ENCODE data around the gene GJC2. TPM values are rescaled to one million over a fixed set of nuclear protein-coding genes. Genes with fewer than 3 reads are reported as not detected.

The GJC2 gene
- total RNA-seq, 1 experiment from 2014 or later, result 0.31 TPM

Small RNAs within 50 kb of the gene (small RNA-seq; reads per million reads assigned to genes)
- not detected for gene AL359510.1

Other genes with a start within 250 kb of the GJC2 start
- 0.33 and 0.68 TPM in 2 replicates for gene WNT9A, start 202.0 kb upstream of the GJC2 start, total RNA-seq (2014; rRNA removed; shearing (Covaris generic))
- not detected in 2 replicates for gene WNT3A, start 142.9 kb upstream of the GJC2 start, total RNA-seq (2014; rRNA removed; shearing (Covaris generic))
- gene ARF1, start 67.2 kb upstream of the GJC2 start, total RNA-seq (2014; rRNA removed; shearing (Covaris generic)), result 240 and 355 TPM in 2 replicates
- 18.5 and 19.7 TPM in 2 replicates for gene C1orf35, start 46.6 kb upstream of the GJC2 start, total RNA-seq (2014; rRNA removed; shearing (Covaris generic))
- 53.8 and 73.2 TPM in 2 replicates for gene MRPL55, start 40.6 kb upstream of the GJC2 start, total RNA-seq (2014; rRNA removed; shearing (Covaris generic))
- 208 and 294 TPM in 2 replicates for gene GUK1, start 9.7 kb upstream of the GJC2 start, total RNA-seq (2014; rRNA removed; shearing (Covaris generic))
- gene IBA57, start 15.9 kb downstream of the GJC2 start, total RNA-seq (2014; rRNA removed; shearing (Covaris generic)), result 6.1 and 8.4 TPM in 2 replicates
- gene OBSCN, start 58.1 kb downstream of the GJC2 start, total RNA-seq (2014; rRNA removed; shearing (Covaris generic)), result 0.66 and 2.3 TPM in 2 replicates

All from HT1080 (cell line).